Measurements from ENCODE around the gene RIOK1.

The RIOK1 gene

DNA sequence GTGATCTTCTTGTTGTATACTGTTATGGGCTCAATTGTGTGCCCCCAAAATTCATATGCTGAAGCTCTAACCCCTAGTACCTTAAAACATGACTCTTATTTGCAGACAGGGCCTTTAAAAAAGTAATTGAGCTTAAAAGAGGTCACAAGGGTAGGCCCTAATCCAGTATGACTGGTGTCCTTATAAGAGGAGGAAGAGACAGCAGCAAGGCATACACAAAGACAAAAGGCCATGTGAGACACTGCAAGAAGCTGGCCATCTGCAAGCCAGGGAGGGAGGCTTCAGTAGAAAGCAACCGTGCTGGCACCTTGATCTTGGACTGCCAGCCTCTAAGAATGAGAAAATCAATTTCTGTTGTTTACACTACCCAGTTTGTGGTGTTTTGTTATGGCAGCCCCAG is 8.5 kb upstream of the RIOK1 start:
- no peaks in the 10 kb centered on the region for H3K4me1 Mint-ChIP-seq (ENCODE audit: low read depth in 2 of 2)
- H3K27ac Mint-ChIP-seq: no peak overlapping the region
- H3K27me3 Mint-ChIP-seq: peaks cover 10 to 11% of the 10 kb centered on the region in 2 donors
- no peaks in the 10 kb centered on the region for H3K36me3 Mint-ChIP-seq (ENCODE audit: insufficient read depth)
- ATAC-seq (replicated peaks) (no peak), DNase-seq (no peak)
- no peak overlapping the region for H3K4me3 Mint-ChIP-seq
- no peaks in the 10 kb centered on the region for H3K9me3 Mint-ChIP-seq

DNA sequence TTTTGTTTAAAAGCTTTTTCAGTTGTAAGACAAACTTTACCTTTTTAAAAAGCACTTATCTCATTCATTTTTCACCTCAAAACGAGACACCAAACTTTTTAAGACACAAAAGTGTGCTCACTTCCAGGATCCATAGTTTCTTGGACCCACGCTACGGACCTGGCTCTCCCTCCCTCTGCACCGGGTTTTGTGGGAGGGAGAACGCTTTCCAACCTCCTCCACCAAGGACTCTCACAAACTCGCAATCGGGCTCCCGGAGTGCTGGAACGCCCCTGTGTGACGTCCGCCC is 502 bp upstream of the RIOK1 start:
- H3K36me3 Mint-ChIP-seq (ENCODE audit: insufficient read depth): peaks cover 18% of the 10 kb centered on the region

GRCh38 chr6:7390226-7390878 is 744 bp downstream of the RIOK1 start:
- peak; percentile 18 for ATAC-seq (replicated peaks)
- H3K36me3 Mint-ChIP-seq (ENCODE audit: insufficient read depth): peaks cover 27% of the 10 kb centered on the region
- no peak for DNase-seq
- H3K4me3 Mint-ChIP-seq: peak overlapping the region; percentile 84 to 85
- no peaks in the 10 kb centered on the region for H3K9me3 Mint-ChIP-seq
- peaks cover 25 to 34% of the 10 kb centered on the region in 2 donors for H3K4me1 Mint-ChIP-seq (ENCODE audit: low read depth in 2 of 2)
- H3K27me3 Mint-ChIP-seq: no peaks in the 10 kb centered on the region
- H3K27ac Mint-ChIP-seq: peak overlapping the region; percentile 98 to 99

More for the DNA sequence above, 502 bp upstream of the RIOK1 start:
- Mint-ChIP-seq H3K27ac (peak overlapping the region; percentile 98 to 99), H3K4me3 (peak overlapping the region; percentile 84 to 85), H3K9me3 (no peaks in the 10 kb centered on the region), H3K27me3 (no peaks in the 10 kb centered on the region), H3K4me1 (ENCODE audit: low read depth in 2 of 2) (peaks cover 25 to 34% of the 10 kb centered on the region in 2 donors)
- DNase-seq (no peak), ATAC-seq (replicated peaks) (no peak)

- no peak for ATAC-seq (replicated peaks)
- H3K27me3 Mint-ChIP-seq: no peaks in the 10 kb centered on the region
- H3K4me3 Mint-ChIP-seq: peak overlapping the region; percentile 84 to 85
- peaks cover 25 to 34% of the 10 kb centered on the region in 2 donors for H3K4me1 Mint-ChIP-seq (ENCODE audit: low read depth in 2 of 2)
- H3K27ac Mint-ChIP-seq: peak overlapping the region; percentile 98 to 99
- no peak for DNase-seq
- H3K36me3 Mint-ChIP-seq (ENCODE audit: insufficient read depth): peaks cover 34% of the 10 kb centered on the region
- H3K9me3 Mint-ChIP-seq: no peaks in the 10 kb centered on the region
Observed at GRCh38 chr6:7391151-7391550, 1.5 kb downstream of the RIOK1 start.

GRCh38 chr6:7392402-7392801 is 2.8 kb downstream of the RIOK1 start:
- DNase-seq: no peak
- H3K4me3 Mint-ChIP-seq: no peak overlapping the region
- no peaks in the 10 kb centered on the region for H3K9me3 Mint-ChIP-seq
- peak overlapping the region in 1 of 2 donors; percentile 84 for H3K27ac Mint-ChIP-seq
- H3K36me3 Mint-ChIP-seq (ENCODE audit: insufficient read depth): peaks cover 39% of the 10 kb centered on the region
- no peak for ATAC-seq (replicated peaks)
- H3K4me1 Mint-ChIP-seq (ENCODE audit: low read depth in 2 of 2): peaks cover 25 to 34% of the 10 kb centered on the region in 2 donors
- H3K27me3 Mint-ChIP-seq: no peaks in the 10 kb centered on the region

GRCh38 chr6:7401075-7401474 is 11.5 kb downstream of the RIOK1 start:
- H3K27me3 Mint-ChIP-seq: no peaks in the 10 kb centered on the region
- ATAC-seq (replicated peaks): no peak
- H3K4me3 Mint-ChIP-seq: no peak overlapping the region
- H3K4me1 Mint-ChIP-seq (ENCODE audit: low read depth in 2 of 2): no peaks in the 10 kb centered on the region
- H3K9me3 Mint-ChIP-seq: no peaks in the 10 kb centered on the region
- no peak for DNase-seq
- H3K36me3 Mint-ChIP-seq (ENCODE audit: insufficient read depth): peaks cover 81% of the 10 kb centered on the region
- H3K27ac Mint-ChIP-seq: peak overlapping the region in 1 of 2 donors; percentile 46

DNA sequence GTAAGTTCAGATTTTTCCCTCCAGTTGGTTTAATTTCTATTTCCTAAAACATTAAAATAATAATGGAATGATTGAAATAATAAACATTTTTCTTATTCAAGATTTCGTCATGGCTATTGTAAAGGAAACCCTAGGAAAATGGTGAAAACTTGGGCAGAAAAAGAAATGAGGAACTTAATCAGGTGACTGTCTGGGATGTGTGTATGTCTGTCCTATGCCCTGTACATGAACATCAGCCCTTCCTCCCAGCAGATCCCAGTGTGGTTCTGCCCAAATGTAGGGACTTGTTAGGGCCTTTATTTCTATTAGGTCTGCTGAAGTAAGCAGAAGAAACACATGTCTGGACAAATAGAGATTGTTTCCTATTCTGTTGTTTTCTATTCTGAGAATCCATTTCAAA is 13.1 kb downstream of the RIOK1 start:
- H3K9me3 Mint-ChIP-seq: no peaks in the 10 kb centered on the region

GRCh38 chr6:7404546-7404945 is 14.9 kb downstream of the RIOK1 start:
- Mint-ChIP-seq H3K4me1 (ENCODE audit: low read depth in 2 of 2) (no peaks in the 10 kb centered on the region), H3K27me3 (no peaks in the 10 kb centered on the region), H3K9me3 (no peaks in the 10 kb centered on the region), H3K27ac (no peak overlapping the region), H3K4me3 (no peak overlapping the region), H3K36me3 (ENCODE audit: insufficient read depth) (peaks cover 88% of the 10 kb centered on the region)
- no peak for DNase-seq
- ATAC-seq (replicated peaks): no peak

More for the DNA sequence above, 13.1 kb downstream of the RIOK1 start:
- Mint-ChIP-seq H3K36me3 (ENCODE audit: insufficient read depth) (peaks cover 89% of the 10 kb centered on the region), H3K27ac (no peak overlapping the region), H3K4me3 (no peak overlapping the region), H3K4me1 (ENCODE audit: low read depth in 2 of 2) (no peaks in the 10 kb centered on the region), H3K27me3 (no peaks in the 10 kb centered on the region)
- no peak for DNase-seq
- no peak for ATAC-seq (replicated peaks)

DNA sequence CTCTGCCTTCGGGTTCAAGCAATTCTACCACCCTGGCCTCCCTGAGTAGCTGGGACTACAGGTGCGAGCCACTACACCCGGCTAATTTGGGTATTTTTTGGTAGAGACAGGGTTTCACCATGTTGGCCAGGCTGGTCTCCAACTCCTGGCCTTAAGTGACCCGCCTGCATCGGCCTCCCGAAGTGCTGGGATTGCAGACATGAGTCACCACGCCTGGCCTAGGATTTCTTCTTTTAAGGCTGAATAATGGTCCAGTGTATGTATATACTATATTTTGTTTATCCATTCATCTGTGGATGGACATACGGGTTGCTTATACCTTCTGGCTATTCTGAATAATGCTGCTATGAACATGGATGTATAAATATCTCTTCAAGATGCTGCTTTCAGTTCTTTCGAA is 17.1 kb downstream of the RIOK1 start:
- Mint-ChIP-seq H3K36me3 (ENCODE audit: insufficient read depth) (peaks cover 96% of the 10 kb centered on the region), H3K27ac (no peak overlapping the region), H3K9me3 (no peaks in the 10 kb centered on the region), H3K27me3 (no peaks in the 10 kb centered on the region), H3K4me3 (no peak overlapping the region), H3K4me1 (ENCODE audit: low read depth in 2 of 2) (no peaks in the 10 kb centered on the region)
- DNase-seq: no peak
- no peak for ATAC-seq (replicated peaks)

- Mint-ChIP-seq H3K27me3 (no peaks in the 10 kb centered on the region), H3K27ac (peak overlapping the region; percentile 28 to 77), H3K9me3 (no peaks in the 10 kb centered on the region), H3K36me3 (ENCODE audit: insufficient read depth) (peaks cover 96% of the 10 kb centered on the region), H3K4me1 (ENCODE audit: low read depth in 2 of 2) (no peaks in the 10 kb centered on the region), H3K4me3 (no peak overlapping the region)
- DNase-seq: no peak
- ATAC-seq (replicated peaks): no peak
Observed at GRCh38 chr6:7409740-7410139, 20.1 kb downstream of the RIOK1 start.

DNA sequence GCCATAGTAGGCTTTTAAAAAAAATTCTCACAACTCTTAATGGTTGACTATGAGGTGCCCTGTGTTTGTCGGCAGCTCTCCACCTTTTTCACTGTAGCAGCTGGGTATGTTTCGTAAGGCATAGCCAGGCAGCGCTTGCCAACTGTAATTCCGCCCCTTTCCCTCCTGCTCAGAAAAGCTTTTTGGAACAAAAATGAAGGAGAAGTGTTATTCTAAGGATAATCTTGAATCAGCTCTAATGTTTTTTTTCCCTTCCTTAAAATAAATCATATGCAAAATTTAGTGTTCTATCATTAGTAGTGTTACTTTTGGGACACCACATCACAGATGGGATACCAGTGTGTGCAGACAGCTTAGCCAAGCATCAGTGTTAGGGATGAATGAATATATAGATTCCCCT is 21.2 kb downstream of the RIOK1 start:
- H3K27ac Mint-ChIP-seq: peak overlapping the region in 1 of 2 donors; percentile 47
- H3K36me3 Mint-ChIP-seq (ENCODE audit: insufficient read depth): peaks cover 96% of the 10 kb centered on the region

DNA sequence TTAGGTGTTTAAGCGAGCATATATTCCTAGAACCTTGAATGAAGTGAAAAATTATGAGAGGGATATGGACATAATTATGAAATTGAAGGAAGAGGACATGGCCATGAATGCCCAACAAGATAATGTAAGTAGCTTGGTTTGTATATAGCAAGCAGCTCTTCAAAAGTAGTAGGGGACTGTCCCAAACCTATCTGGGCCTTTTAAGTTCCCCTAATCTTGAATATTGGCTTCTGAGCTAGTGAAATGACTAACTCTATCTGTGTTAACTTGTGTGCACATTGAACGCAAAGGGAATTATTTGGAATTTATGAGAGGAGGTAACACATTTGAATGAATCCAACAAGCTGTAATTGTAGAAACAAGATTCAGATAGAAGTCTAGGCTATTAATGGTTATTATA is 21.7 kb downstream of the RIOK1 start:
- H3K4me3 Mint-ChIP-seq: no peak overlapping the region
- DNase-seq (no peak), ATAC-seq (replicated peaks) (no peak)
- peak overlapping the region in 1 of 2 donors; percentile 47 for H3K27ac Mint-ChIP-seq
- H3K27me3 Mint-ChIP-seq: no peaks in the 10 kb centered on the region
- H3K9me3 Mint-ChIP-seq: no peaks in the 10 kb centered on the region
- no peaks in the 10 kb centered on the region for H3K4me1 Mint-ChIP-seq (ENCODE audit: low read depth in 2 of 2)
- H3K36me3 Mint-ChIP-seq (ENCODE audit: insufficient read depth): peaks cover 96% of the 10 kb centered on the region

More for the DNA sequence above, 21.2 kb downstream of the RIOK1 start:
- no peaks in the 10 kb centered on the region for H3K9me3 Mint-ChIP-seq
- H3K27me3 Mint-ChIP-seq: no peaks in the 10 kb centered on the region
- DNase-seq: no peak
- no peak for ATAC-seq (replicated peaks)
- no peaks in the 10 kb centered on the region for H3K4me1 Mint-ChIP-seq (ENCODE audit: low read depth in 2 of 2)
- H3K4me3 Mint-ChIP-seq: no peak overlapping the region

DNA sequence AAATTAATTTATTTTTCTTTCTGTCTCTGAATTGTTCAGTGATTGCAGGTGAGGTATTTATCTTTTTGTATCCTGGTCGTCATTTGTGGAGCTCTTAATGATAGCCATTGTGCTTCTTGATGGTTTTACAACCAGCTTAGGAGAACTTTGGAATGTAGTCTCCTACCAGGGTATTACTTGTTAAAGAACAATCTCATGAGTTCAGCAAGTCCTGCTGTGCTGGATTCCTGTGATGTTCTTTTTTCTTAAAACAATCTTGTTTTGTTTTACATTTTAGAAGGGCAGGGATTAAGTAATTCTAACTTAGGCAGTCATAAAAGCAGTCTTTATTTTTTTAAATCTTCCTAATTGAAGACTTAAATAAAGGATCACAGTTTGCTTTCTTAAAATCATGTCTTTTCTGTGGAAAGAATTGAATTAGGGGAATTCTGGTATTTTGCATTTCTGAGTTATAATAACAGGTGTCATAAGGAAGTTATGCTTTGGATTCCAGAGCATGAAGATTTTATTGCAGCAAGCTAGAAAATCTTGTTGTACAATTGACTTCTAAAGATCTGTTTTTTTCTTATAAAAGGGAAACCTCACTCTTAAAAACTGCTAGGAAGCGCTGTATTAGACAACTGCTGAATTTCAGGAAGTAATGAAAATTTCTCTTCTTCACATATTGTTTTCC is 23.7 kb downstream of the RIOK1 start:
- ATAC-seq (replicated peaks): no peak
- no peaks in the 10 kb centered on the region for H3K27me3 Mint-ChIP-seq
- peaks cover 96% of the 10 kb centered on the region for H3K36me3 Mint-ChIP-seq (ENCODE audit: insufficient read depth)
- H3K4me1 Mint-ChIP-seq (ENCODE audit: low read depth in 2 of 2): no peaks in the 10 kb centered on the region
- no peak overlapping the region for H3K4me3 Mint-ChIP-seq
- H3K9me3 Mint-ChIP-seq: no peaks in the 10 kb centered on the region
- no peak for DNase-seq
- H3K27ac Mint-ChIP-seq: no peak overlapping the region

GRCh38 chr6:7414811-7415210 is 25.2 kb downstream of the RIOK1 start:
- H3K4me1 Mint-ChIP-seq (ENCODE audit: low read depth in 2 of 2): no peaks in the 10 kb centered on the region
- ATAC-seq (replicated peaks): no peak
- no peaks in the 10 kb centered on the region for H3K9me3 Mint-ChIP-seq
- no peak for DNase-seq
- no peaks in the 10 kb centered on the region for H3K27me3 Mint-ChIP-seq
- no peak overlapping the region for H3K4me3 Mint-ChIP-seq
- peak overlapping the region in 1 of 2 donors; percentile 65 for H3K27ac Mint-ChIP-seq
- peaks cover 85% of the 10 kb centered on the region for H3K36me3 Mint-ChIP-seq (ENCODE audit: insufficient read depth)
